OCI-LY7 (cell line): ENCODE data around the gene TNFAIP8L3. TPM values are rescaled to one million over a fixed set of nuclear protein-coding genes. Genes with fewer than 3 reads are reported as not detected.

Experiments used
- BruUV-seq: library from RNA; stranded (reverse); fragments of 400-500 nt; replicated peaks from 2 replicates; lab custom pipeline; 2021; lab: Mats Ljungman, UMichigan
- CTCF ChIA-PET: fragments of 300-600 bp; sonication (Branson Sonifier 250); formaldehyde crosslinking; loops from one replicate; lab custom pipeline; 2022; ENCODE audit warnings: antibody characterized with exemption; ENCODE audit not compliant: unreplicated experiment; lab: Charles Lee
- POLR2A ChIA-PET: fragments of 300-600 bp; sonication (Branson Sonifier 250); formaldehyde crosslinking; loops from one replicate; lab custom pipeline; 2022; ENCODE audit warnings: antibody characterized with exemption; lab: Charles Lee
- DNase-seq: peaks from one replicate; pipeline ENCODE4 v3.0.0-alpha.2; 2015; ENCODE audit warnings: low spot score
- H2AFZ ChIP-seq: fragments of 200-600 bp; sonication (generic), shearing (Covaris generic); 2 replicates; pipeline ENCODE4 v1.6.1; 2014; ENCODE audit warnings: mild to moderate bottlenecking, antibody characterized with exemption, low read length, moderate library complexity
- H3K27ac ChIP-seq: fragments of 200-600 bp; sonication (generic); 2 replicates; pipeline ENCODE4 v1.5.1; 2014; ENCODE audit warnings: mixed run types, low read depth, mild to moderate bottlenecking, moderate library complexity, low read length, inconsistent platforms; ENCODE audit not compliant: poor library complexity, severe bottlenecking
- H3K36me3 ChIP-seq: fragments of 200-600 bp; sonication (generic); 2 replicates; pipeline ENCODE4 v1.6.1; 2014; ENCODE audit warnings: mild to moderate bottlenecking, antibody characterized with exemption, low read length, moderate library complexity, mixed read lengths; ENCODE audit not compliant: insufficient read depth
- H3K4me1 ChIP-seq: fragments of 200-600 bp; sonication (generic); 2 replicates; pipeline ENCODE4 v1.5.1; 2014; ENCODE audit warnings: mild to moderate bottlenecking, low read length; ENCODE audit not compliant: insufficient read depth, poor library complexity, severe bottlenecking
- H3K4me2 ChIP-seq: fragments of 200-600 bp; sonication (generic); 2 replicates; pipeline ENCODE4 v1.6.1; 2014; ENCODE audit warnings: mild to moderate bottlenecking, low read length
- H3K4me3 ChIP-seq: fragments of 200-600 bp; sonication (generic); 2 replicates; pipeline ENCODE4 v1.5.1; 2014; ENCODE audit warnings: mild to moderate bottlenecking, low read depth, low read length; ENCODE audit not compliant: poor library complexity, severe bottlenecking
- H3K79me2 ChIP-seq: fragments of 200-600 bp; sonication (generic); 2 replicates; pipeline ENCODE4 v1.6.1; 2016; ENCODE audit warnings: low read depth, mild to moderate bottlenecking, low read length, moderate library complexity, mixed read lengths; ENCODE audit not compliant: insufficient read depth
- H3K9me2 ChIP-seq: fragments of 200-600 bp; sonication (generic); 2 replicates; pipeline ENCODE4 v1.6.1; 2016; ENCODE audit warnings: mild to moderate bottlenecking, low read length, mixed read lengths; ENCODE audit not compliant: insufficient read depth
- H3K9me3 ChIP-seq: fragments of 200-600 bp; sonication (generic); 2 replicates; pipeline ENCODE4 v1.6.1; 2014; ENCODE audit warnings: mild to moderate bottlenecking, mixed run types, low read length, mixed read lengths
- H4K20me1 ChIP-seq: fragments of 200-600 bp; sonication (generic); 2 replicates; pipeline ENCODE4 v1.6.1; 2014; ENCODE audit warnings: mild to moderate bottlenecking, antibody characterized with exemption, low read length, moderate library complexity, mixed read lengths; ENCODE audit not compliant: insufficient read depth
- CTCF ChIP-seq: fragments of 200-600 bp; sonication (generic); conservative IDR thresholded peaks from 2 replicates; pipeline ENCODE4 v1.5.1; 2014; ENCODE audit warnings: mild to moderate bottlenecking, antibody characterized with exemption, low read length, moderate library complexity, mixed read lengths
- EZH2phosphoT487 ChIP-seq: fragments of 200-600 bp; sonication (generic); IDR thresholded peaks from 2 replicates; pipeline ENCODE4 v1.6.1; 2018; ENCODE audit warnings: low read depth, borderline replicate concordance, mild to moderate bottlenecking, mixed run types, antibody characterized with exemption, low read length, moderate library complexity, mixed read lengths
- intact Hi-C: fragments of 100-400 bp; cut with micrococcal nuclease; formaldehyde crosslinking; loops from one replicate; pipeline ENCODE4 v1.10.0; 2022; ENCODE audit not compliant: unreplicated experiment
- total RNA-seq, 2 experiments: library from RNA; depleted of rRNA in 1 of 2; stranded (reverse); fragments of >200 nt in 1 of 2; shearing (Covaris generic) in 1 of 2; gene quantifications; 2 replicates each; pipeline ENCODE4 v1.2.3, GENCODE V29; 2014 to 2022

The TNFAIP8L3 gene
- total RNA-seq, 2 experiments from 2014 or later = not detected

GRCh38 chr15:51054535-51054934, 40.2 kb downstream of the TNFAIP8L3 start:
- H3K4me3 ChIP-seq = no peak overlapping the region
- no peak overlapping the region for H3K4me2 ChIP-seq
- H4K20me1 ChIP-seq = no peaks in the 10 kb centered on the region
- no peaks in the 10 kb centered on the region for H3K9me2 ChIP-seq
- H2AFZ ChIP-seq = no peak overlapping the region
- no peaks in the 10 kb centered on the region for H3K36me3 ChIP-seq
- no peak for TF ChIP-seq EZH2phosphoT487
- TF ChIP-seq CTCF = no peak
- DNase-seq = no peak
- H3K9me3 ChIP-seq = no peaks in the 10 kb centered on the region
- CTCF ChIA-PET = no interaction called here
- intact Hi-C loops = no loop called here
- H3K4me1 ChIP-seq = no peaks in the 10 kb centered on the region
- no peak overlapping the region for H3K27ac ChIP-seq
- BruUV-seq = no TSS peak
- POLR2A ChIA-PET = interaction anchor here (0.9 kb wide), 1 partner anchor 23 kb away, joined by 3 read pairs; no protein-coding TSS in a partner anchor
- H3K79me2 ChIP-seq = no peaks in the 10 kb centered on the region

GRCh38 chr15:51053571-51053970, 41.1 kb downstream of the TNFAIP8L3 start:
- Histone ChIP-seq H3K79me2 (no peaks in the 10 kb centered on the region), H3K4me2 (no peak overlapping the region), H3K27ac (no peak overlapping the region), H3K36me3 (no peaks in the 10 kb centered on the region), H3K4me1 (no peaks in the 10 kb centered on the region), H4K20me1 (no peaks in the 10 kb centered on the region), H3K4me3 (no peak overlapping the region), H3K9me3 (no peaks in the 10 kb centered on the region), H3K9me2 (no peaks in the 10 kb centered on the region), H2AFZ (no peak overlapping the region)
- intact Hi-C loops = no loop called here
- TF ChIP-seq CTCF (no peak), EZH2phosphoT487 (no peak)
- CTCF ChIA-PET = no interaction called here
- BruUV-seq = no TSS peak
- POLR2A ChIA-PET = interaction anchor here (0.6 to 0.9 kb wide), 3 partner anchors 24 to 1725 kb away, joined by 3 to 4 read pairs (median 4); no protein-coding TSS in a partner anchor
- DNase-seq = no peak

- Histone ChIP-seq H3K4me1 (no peaks in the 10 kb centered on the region), H2AFZ (no peak overlapping the region), H3K79me2 (no peaks in the 10 kb centered on the region), H3K36me3 (no peaks in the 10 kb centered on the region), H3K9me2 (no peaks in the 10 kb centered on the region), H3K27ac (no peak overlapping the region), H4K20me1 (no peaks in the 10 kb centered on the region), H3K9me3 (no peaks in the 10 kb centered on the region), H3K4me2 (no peak overlapping the region), H3K4me3 (no peak overlapping the region)
- no peak for DNase-seq
- intact Hi-C loops = no loop called here
- ChIA-PET CTCF (no interaction called here), POLR2A (no interaction called here)
- BruUV-seq = no TSS peak
- TF ChIP-seq EZH2phosphoT487 (no peak), CTCF (no peak)
Observed at GRCh38 chr15:51051776-51052175, 42.9 kb downstream of the TNFAIP8L3 start.
